A549 (cell line): ENCODE measurements around the gene GZMM.

Experiments
- BHLHE40 ChIP-seq: IDR thresholded peaks from 2 replicates; pipeline ENCODE4 v1.6.1; 2012; ENCODE audit warnings: low read depth, low read length, inconsistent platforms
- CHD2 ChIP-seq: fragments of 150-350 bp; IDR thresholded peaks from 2 replicates; pipeline ENCODE4 v1.6.1; 2014; ENCODE audit warnings: low read length; ENCODE audit not compliant: partially characterized antibody
- CTCF ChIP-seq: fragments of >200 bp; sonication (Bioruptor Twin); formaldehyde crosslinking; IDR thresholded peaks from 3 replicates; pipeline ENCODE4 v1.5.1; 2016
- EP300 ChIP-seq, 2 experiments: fragments of >200 bp; sonication (Bioruptor Twin); formaldehyde crosslinking; IDR thresholded peaks; 2 replicates in 1 of 2; 3 replicates in 1 of 2; pipeline ENCODE4 v1.6.1; 2016 to 2017
- ESRRA ChIP-seq: fragments of 150-350 bp; IDR thresholded peaks from 2 replicates; pipeline ENCODE4 v1.6.1; 2014; ENCODE audit warnings: mild to moderate bottlenecking, low read length, borderline replicate concordance
- MYC ChIP-seq: IDR thresholded peaks from 2 replicates; pipeline ENCODE4 v1.6.1; 2012; ENCODE audit warnings: mild to moderate bottlenecking, inconsistent platforms, low read length, improper control_type of control experiment, borderline replicate concordance
- POLR2A ChIP-seq: IDR thresholded peaks from 2 replicates; pipeline ENCODE4 v1.6.1; 2012; ENCODE audit warnings: mild to moderate bottlenecking, low read length
- SMC3 ChIP-seq: fragments of >200 bp; sonication (Bioruptor Twin); formaldehyde crosslinking; IDR thresholded peaks from 3 replicates; pipeline ENCODE4 v1.6.1; 2018; ENCODE audit warnings: inconsistent platforms
- SREBF2 ChIP-seq: fragments of 450-650 bp; IDR thresholded peaks from 2 replicates; pipeline ENCODE4 v1.6.1; 2014; ENCODE audit warnings: mild to moderate bottlenecking, moderate library complexity
- USF2 ChIP-seq: fragments of 450-650 bp; IDR thresholded peaks from 2 replicates; pipeline ENCODE4 v1.6.1; 2014; ENCODE audit warnings: antibody characterized with exemption
- TF ChIP-seq, protein P1 (sequence below): fragments of 250-450 bp; sonication (Bioruptor Pico); IDR thresholded peaks from 2 replicates; pipeline ENCODE4 v1.5.0; 2021; ENCODE audit warnings: mild to moderate bottlenecking, moderate library complexity, borderline replicate concordance

DNA sequence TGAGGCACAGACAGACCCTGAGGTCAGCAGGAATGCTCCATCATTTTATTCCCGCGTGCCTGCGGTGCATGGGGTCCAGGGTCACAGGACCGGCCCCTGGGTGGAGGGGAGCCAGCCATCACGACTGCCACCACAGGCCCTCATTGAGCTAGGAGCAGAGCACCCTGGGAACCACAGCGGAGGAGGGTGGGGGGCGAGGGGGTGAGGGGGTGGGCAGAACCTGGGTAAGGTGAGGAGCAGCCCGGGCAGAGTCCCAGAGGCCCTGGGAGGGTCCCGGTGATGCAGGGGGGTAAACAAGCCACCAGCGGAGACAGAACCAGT, 48.8 kb upstream of the GZMM start:
- TF ChIP-seq SREBF2, result no peak
- no peak for TF ChIP-seq POLR2A
- TF ChIP-seq MYC, result no peak
- TF ChIP-seq BHLHE40, result no peak
- no peak for TF ChIP-seq CTCF
- TF ChIP-seq, protein P1, sequence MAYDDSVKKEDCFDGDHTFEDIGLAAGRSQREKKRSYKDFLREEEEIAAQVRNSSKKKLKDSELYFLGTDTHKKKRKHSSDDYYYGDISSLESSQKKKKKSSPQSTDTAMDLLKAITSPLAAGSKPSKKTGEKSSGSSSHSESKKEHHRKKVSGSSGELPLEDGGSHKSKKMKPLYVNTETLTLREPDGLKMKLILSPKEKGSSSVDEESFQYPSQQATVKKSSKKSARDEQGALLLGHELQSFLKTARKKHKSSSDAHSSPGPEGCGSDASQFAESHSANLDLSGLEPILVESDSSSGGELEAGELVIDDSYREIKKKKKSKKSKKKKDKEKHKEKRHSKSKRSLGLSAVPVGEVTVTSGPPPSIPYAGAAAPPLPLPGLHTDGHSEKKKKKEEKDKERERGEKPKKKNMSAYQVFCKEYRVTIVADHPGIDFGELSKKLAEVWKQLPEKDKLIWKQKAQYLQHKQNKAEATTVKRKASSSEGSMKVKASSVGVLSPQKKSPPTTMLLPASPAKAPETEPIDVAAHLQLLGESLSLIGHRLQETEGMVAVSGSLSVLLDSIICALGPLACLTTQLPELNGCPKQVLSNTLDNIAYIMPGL, result no peak
- no peak for TF ChIP-seq CHD2
- no peak for TF ChIP-seq EP300 (IDR thresholded peaks at IDR 0.05)
- no peak for TF ChIP-seq ESRRA
- no peak for TF ChIP-seq USF2
- no peak for TF ChIP-seq SMC3
